ENCODE data around the gene C16orf92.

The C16orf92 gene

GRCh38 chr16:30026449-30026848 lies 3.5 kb downstream of the C16orf92 start:
- Histone ChIP-seq H3K4me1 (ENCODE audit: insufficient read depth, low read length, severe bottlenecking) (peaks cover under 1% of the 10 kb centered on the region), H4K20me1 (ENCODE audit: insufficient read depth, low read length) (no peaks in the 10 kb centered on the region), H2AFZ (ENCODE audit: low read length) (no peak overlapping the region), H3K9me3 (ENCODE audit: low read length) (no peaks in the 10 kb centered on the region), H3K4me3 (ENCODE audit: low read depth, low read length, poor library complexity, severe bottlenecking) (no peak overlapping the region), H3K27ac (ENCODE audit: low read depth, low read length, poor library complexity, severe bottlenecking) (no peak overlapping the region), H3K9ac (ENCODE audit: low read length) (no peak overlapping the region), H3F3A (ENCODE audit: insufficient read depth, low read length) (no peaks in the 10 kb centered on the region), H3K9me2 (ENCODE audit: low read depth, low read length) (no peaks in the 10 kb centered on the region), H3K36me3 (ENCODE audit: insufficient read depth, low read length) (no peaks in the 10 kb centered on the region), H3K27me3 (ENCODE audit: insufficient read depth, low read length) (peaks cover 12% of the 10 kb centered on the region; the same call in 1 of the 2 replicates), H3K79me2 (ENCODE audit: insufficient read depth, low read length) (no peaks in the 10 kb centered on the region), H3K4me2 (ENCODE audit: low read length) (no peak overlapping the region)
- TF ChIP-seq EZH2 (IDR thresholded peaks at IDR 0.05; ENCODE audit: borderline replicate concordance, low read length) (no peak), CTCF (IDR thresholded peaks at IDR 0.05; ENCODE audit: low read length) (no peak)

DNA sequence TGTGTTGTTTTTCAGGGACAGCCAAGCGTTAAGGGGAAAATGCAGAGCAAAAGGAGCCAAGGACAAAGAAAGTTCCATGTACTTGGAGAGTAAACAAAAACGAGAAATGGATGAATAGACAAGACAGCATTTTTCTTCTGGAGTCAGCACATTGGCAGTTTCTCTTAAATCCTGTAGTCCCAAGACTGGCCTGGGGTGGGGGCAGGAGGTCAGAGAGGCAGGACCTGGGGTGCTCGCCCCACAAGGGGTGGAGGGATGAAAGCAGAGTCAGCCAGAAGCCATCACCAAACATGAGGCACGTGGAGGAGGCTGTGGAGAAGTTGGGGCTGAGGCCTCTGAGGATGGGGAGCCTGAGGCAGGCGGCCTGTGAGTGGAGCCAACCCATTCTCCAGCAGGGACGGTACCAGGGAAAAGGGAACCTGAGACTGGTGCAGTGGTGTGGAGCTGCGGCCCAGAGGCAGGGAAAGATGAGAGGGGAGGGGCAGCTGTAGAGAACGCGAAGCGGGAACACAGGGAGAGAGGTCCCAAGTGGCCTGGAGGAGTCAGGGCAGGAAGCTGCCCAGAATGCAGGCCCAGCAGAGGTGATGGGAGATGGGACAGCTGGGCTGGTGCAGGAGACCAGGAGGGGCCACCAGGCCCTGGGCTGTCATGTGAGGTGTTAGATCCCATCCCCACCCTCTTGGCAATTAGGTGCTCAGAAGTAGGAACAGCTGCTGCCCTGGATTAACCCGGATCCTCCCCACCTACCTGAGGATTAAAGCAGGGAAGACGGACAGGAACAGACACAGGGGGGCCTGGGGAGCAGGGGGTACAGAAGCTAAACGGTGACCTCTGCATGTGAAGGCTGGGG lies 4.8 kb downstream of the C16orf92 start:
- no peaks in the 10 kb centered on the region for H3K36me3 ChIP-seq (ENCODE audit: insufficient read depth, low read length)
- H3K4me2 ChIP-seq (ENCODE audit: low read length), result no peak overlapping the region
- H3K9me3 ChIP-seq (ENCODE audit: low read length), result no peaks in the 10 kb centered on the region
- no peak for TF ChIP-seq CTCF (IDR thresholded peaks at IDR 0.05; ENCODE audit: low read length)
- no peak for TF ChIP-seq EZH2 (IDR thresholded peaks at IDR 0.05; ENCODE audit: borderline replicate concordance, low read length)
- no peaks in the 10 kb centered on the region for H3K4me1 ChIP-seq (ENCODE audit: insufficient read depth, low read length, severe bottlenecking)
- H3K27me3 ChIP-seq (ENCODE audit: insufficient read depth, low read length), result peaks cover 9% of the 10 kb centered on the region; the same call in 1 of the 2 replicates
- no peaks in the 10 kb centered on the region for H4K20me1 ChIP-seq (ENCODE audit: insufficient read depth, low read length)
- H3K9me2 ChIP-seq (ENCODE audit: low read depth, low read length), result no peaks in the 10 kb centered on the region
- no peak overlapping the region for H3K4me3 ChIP-seq (ENCODE audit: low read depth, low read length, poor library complexity, severe bottlenecking)
- no peak overlapping the region for H2AFZ ChIP-seq (ENCODE audit: low read length)
- no peak overlapping the region for H3K27ac ChIP-seq (ENCODE audit: low read depth, low read length, poor library complexity, severe bottlenecking)
- H3F3A ChIP-seq (ENCODE audit: insufficient read depth, low read length), result no peaks in the 10 kb centered on the region
- no peak overlapping the region for H3K9ac ChIP-seq (ENCODE audit: low read length)
- no peaks in the 10 kb centered on the region for H3K79me2 ChIP-seq (ENCODE audit: insufficient read depth, low read length)

- Histone ChIP-seq H3K9me3 (ENCODE audit: low read length) (no peaks in the 10 kb centered on the region), H3K9me2 (ENCODE audit: low read depth, low read length) (no peaks in the 10 kb centered on the region), H3K4me2 (ENCODE audit: low read length) (no peak overlapping the region), H3K36me3 (ENCODE audit: insufficient read depth, low read length) (no peaks in the 10 kb centered on the region), H3K27me3 (ENCODE audit: insufficient read depth, low read length) (peaks cover 5% of the 10 kb centered on the region; the same call in 1 of the 2 replicates), H3K9ac (ENCODE audit: low read length) (no peak overlapping the region), H3K27ac (ENCODE audit: low read depth, low read length, poor library complexity, severe bottlenecking) (no peak overlapping the region), H3K4me1 (ENCODE audit: insufficient read depth, low read length, severe bottlenecking) (no peaks in the 10 kb centered on the region), H3K79me2 (ENCODE audit: insufficient read depth, low read length) (no peaks in the 10 kb centered on the region), H2AFZ (ENCODE audit: low read length) (no peak overlapping the region), H4K20me1 (ENCODE audit: insufficient read depth, low read length) (no peaks in the 10 kb centered on the region), H3F3A (ENCODE audit: insufficient read depth, low read length) (no peaks in the 10 kb centered on the region), H3K4me3 (ENCODE audit: low read depth, low read length, poor library complexity, severe bottlenecking) (no peak overlapping the region)
- TF ChIP-seq EZH2 (IDR thresholded peaks at IDR 0.05; ENCODE audit: borderline replicate concordance, low read length) (no peak), CTCF (IDR thresholded peaks at IDR 0.05; ENCODE audit: low read length) (no peak)
These were observed 5.6 kb downstream of the C16orf92 start for GRCh38 chr16:30028438-30029076.
